ENCODE data around the gene LPP. TPM values are rescaled to one million over a fixed set of nuclear protein-coding genes. Genes with fewer than 3 reads are reported as not detected.

The LPP gene
- total and polyA plus RNA-seq, 10 of the 15 experiments (the other 5 are each of a cell fraction or from before 2014, with no cell fraction given): under 0.01 to 0.62 (median 0.03) TPM

DNA sequence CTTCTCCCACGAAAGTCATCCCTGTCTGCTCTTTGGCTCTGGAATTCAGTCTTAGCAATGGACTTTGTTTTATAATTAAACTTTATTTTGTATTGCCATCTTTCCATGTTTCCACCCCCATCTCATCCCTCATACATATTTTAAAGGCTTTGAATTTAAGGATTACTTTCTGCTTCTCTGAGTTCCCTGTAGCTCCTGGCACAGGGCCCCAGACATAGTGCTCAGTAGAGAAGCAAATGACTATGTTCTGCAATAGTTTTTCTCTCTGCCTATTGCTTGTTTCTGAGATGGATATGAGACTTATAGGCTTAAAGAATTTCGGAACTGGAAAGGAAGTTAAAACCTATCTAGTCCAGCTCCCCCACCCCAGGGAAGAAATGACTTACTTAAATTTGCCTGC lies 197.0 kb downstream of the LPP start (continued):
- no peak for TF ChIP-seq SIX5 (IDR thresholded peaks at IDR 0.05; ENCODE audit: low read depth, low read length, severe bottlenecking)

DNA sequence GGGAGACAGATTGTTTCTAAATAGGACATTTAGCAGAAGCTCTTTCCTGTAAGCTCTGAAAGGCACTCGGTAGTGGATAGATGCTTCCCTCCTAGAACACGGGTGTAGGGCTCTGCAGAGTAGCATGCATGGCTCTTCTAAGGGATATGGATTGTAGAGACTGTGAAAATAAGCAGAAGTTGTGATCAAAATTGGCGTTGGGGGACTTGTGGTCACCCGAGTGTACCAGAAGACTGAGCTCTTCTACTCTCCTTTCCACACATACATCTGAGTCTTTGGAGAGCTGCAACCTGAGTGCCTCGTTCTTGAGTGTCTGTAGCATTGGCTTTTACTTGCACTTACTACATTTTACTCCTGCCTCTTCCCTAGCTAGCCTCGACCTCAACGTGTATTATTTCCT lies 197.7 kb downstream of the LPP start:
- Histone ChIP-seq H3K27ac (ENCODE audit: control insufficient read depth, insufficient read depth) (no peak overlapping the region), H3K79me2 (ENCODE audit: control insufficient read depth, insufficient read depth, low read length) (no peaks in the 10 kb centered on the region), H3K4me2 (ENCODE audit: control insufficient read depth, insufficient read depth) (no peak overlapping the region), H3K4me1 (ENCODE audit: control insufficient read depth, insufficient read depth, low read length) (no peaks in the 10 kb centered on the region), H3K9ac (ENCODE audit: control insufficient read depth, insufficient read depth, low read length) (no peak overlapping the region), H3K4me3 (no peak overlapping the region), H4K20me1 (ENCODE audit: control insufficient read depth, insufficient read depth) (no peaks in the 10 kb centered on the region), H3K36me3 (ENCODE audit: control insufficient read depth in 2 of 2, insufficient read depth in 2 of 2, low read length in 1 of 2) (no peaks in the 10 kb centered on the region), H2AFZ (ENCODE audit: control insufficient read depth, low read depth, low read length) (no peak overlapping the region), H3K27me3 (replicated peaks in 1 of 2; ENCODE audit: control insufficient read depth in 2 of 2, insufficient read depth in 2 of 2, low read length in 1 of 2) (peaks cover under 1 to 4% of the 10 kb centered on the region in 2 experiments; a peak in 3 of 4 replicates), H3K9me3 (replicated peaks; ENCODE audit: control insufficient read depth, insufficient read depth, low read length) (no peaks in the 10 kb centered on the region)
- intact Hi-C loops (cut with micrococcal nuclease; ENCODE audit: unreplicated experiment): no loop called here
- no peak for DNase-seq (ENCODE audit: low read depth, low spot score)
- in situ Hi-C loops (cut with MboI): no loop called here
- CTCF ChIA-PET: interaction anchor here (0.5 to 1.2 kb wide), 2 partner anchors 24 to 688 kb away, joined by 3 to 4 read pairs; no protein-coding TSS in a partner anchor
- no peak for TF ChIP-seq MTA2 (IDR thresholded peaks at IDR 0.05; ENCODE audit: low read depth)
- no peak for TF ChIP-seq NR2F1 (conservative IDR thresholded peaks at IDR 0.05)
- no peak for TF ChIP-seq HDAC6 (IDR thresholded peaks at IDR 0.05; ENCODE audit: unreplicated experiment)
- no peak for TF ChIP-seq ASH2L (IDR thresholded peaks at IDR 0.05; ENCODE audit: borderline replicate concordance, low read depth)
- TF ChIP-seq CHD4 (IDR thresholded peaks at IDR 0.05): no peak
- WGBS (ENCODE audit: insufficient coverage, insufficient replicate concordance, low lambda C conversion rate, missing lambda C conversion rate): 0% methylated on average over 7 of the region's 7 CpGs
- no TSS peak for BruUV-seq (replicated peaks)
- POLR2A ChIA-PET: no interaction called here
- RAD21 ChIA-PET (ENCODE audit: unreplicated experiment): no interaction called here
- SMC1A ChIA-PET (ENCODE audit: uncharacterized antibody, unreplicated experiment): interaction anchor here (0.7 to 1.3 kb wide), 2 partner anchors 181 to 611 kb away, joined by 3 read pairs; no protein-coding TSS in a partner anchor
- ATAC-seq: no peak
- no peak for FAIRE-seq

Data from GM12878 (cell line).